Sigmoid colon (tissue), 4 donors: ENCODE data around the gene NTM.

Experiments used
- CTCF ChIP-seq, 4 experiments: fragments of 450-650 bp in 3 of 4; fragments of 200-600 bp in 1 of 4; IDR thresholded peaks; one replicate each; pipeline ENCODE4 v1.5.1; 2016 to 2019; ENCODE audit warnings: antibody characterized with exemption in 4 of 4, mild to moderate bottlenecking in 3 of 4, moderate library complexity in 2 of 4
- EP300 ChIP-seq, 4 donors: sonication (generic); formaldehyde crosslinking; IDR thresholded peaks; one replicate each; pipeline ENCODE4 v1.6.1; 2017; ENCODE audit warnings: antibody characterized with exemption in 4 of 4
- POLR2A ChIP-seq, 2 donors: fragments of 450-650 bp; IDR thresholded peaks; one replicate each; pipeline ENCODE4 v1.6.1; 2016; ENCODE audit warnings: antibody characterized with exemption in 2 of 2, mild to moderate bottlenecking in 2 of 2, moderate library complexity in 2 of 2
- POLR2AphosphoS5 ChIP-seq, 4 donors: sonication (generic); formaldehyde crosslinking; IDR thresholded peaks; one replicate each; pipeline ENCODE4 v1.6.1; 2017; ENCODE audit warnings: antibody characterized with exemption in 4 of 4

GRCh38 chr11:131985846-131986301 is 615.5 kb downstream of the NTM start:
- no peak for TF ChIP-seq CTCF (IDR thresholded peaks at IDR 0.05)
- TF ChIP-seq EP300 (IDR thresholded peaks at IDR 0.05): no peak
- peak in 3 of 4 donors; percentile 24 to 45 (median 38) for TF ChIP-seq POLR2AphosphoS5 (IDR thresholded peaks at IDR 0.05)
- no peak for TF ChIP-seq POLR2A (IDR thresholded peaks at IDR 0.05)
